ENCODE data around the gene FAM228A. TPM values are rescaled to one million over a fixed set of nuclear protein-coding genes. Genes with fewer than 3 reads are reported as not detected.

The FAM228A gene
- total RNA-seq, 1 donor from 2014 or later, result 0.32 TPM

GRCh38 chr2:24175631-24176187 lies 856 bp downstream of the FAM228A start:
- no peak overlapping the region for H3K4me3 Mint-ChIP-seq (ENCODE audit: unreplicated experiment)
- no peaks in the 10 kb centered on the region for H3K9me3 Mint-ChIP-seq (ENCODE audit: unreplicated experiment)
- H3K36me3 Mint-ChIP-seq (ENCODE audit: unreplicated experiment), result no peaks in the 10 kb centered on the region
- no peak overlapping the region for H3K27ac Mint-ChIP-seq (ENCODE audit: unreplicated experiment)
- no peak for TF ChIP-seq CTCF (IDR thresholded peaks at IDR 0.05)
- no peak for DNase-seq (ENCODE audit: extremely low spot score, unreplicated experiment)
- H3K27me3 Mint-ChIP-seq (ENCODE audit: unreplicated experiment), result no peaks in the 10 kb centered on the region
- no peaks in the 10 kb centered on the region for H3K4me1 Mint-ChIP-seq (ENCODE audit: unreplicated experiment)

- Mint-ChIP-seq H3K27me3 (ENCODE audit: unreplicated experiment) (no peaks in the 10 kb centered on the region), H3K27ac (ENCODE audit: unreplicated experiment) (no peak overlapping the region), H3K4me1 (ENCODE audit: unreplicated experiment) (no peaks in the 10 kb centered on the region), H3K36me3 (ENCODE audit: unreplicated experiment) (no peaks in the 10 kb centered on the region), H3K4me3 (ENCODE audit: unreplicated experiment) (no peak overlapping the region), H3K9me3 (ENCODE audit: unreplicated experiment) (no peaks in the 10 kb centered on the region)
- no peak for DNase-seq (ENCODE audit: extremely low spot score, unreplicated experiment)
- no peak for TF ChIP-seq CTCF (IDR thresholded peaks at IDR 0.05)
Measured at GRCh38 chr2:24176326-24176725, 1.5 kb downstream of the FAM228A start.

- no peak overlapping the region for H3K27ac Mint-ChIP-seq (ENCODE audit: unreplicated experiment)
- DNase-seq (ENCODE audit: extremely low spot score, unreplicated experiment), result no peak
- no peaks in the 10 kb centered on the region for H3K9me3 Mint-ChIP-seq (ENCODE audit: unreplicated experiment)
- no peaks in the 10 kb centered on the region for H3K4me1 Mint-ChIP-seq (ENCODE audit: unreplicated experiment)
- no peaks in the 10 kb centered on the region for H3K36me3 Mint-ChIP-seq (ENCODE audit: unreplicated experiment)
- TF ChIP-seq CTCF (IDR thresholded peaks at IDR 0.05), result no peak
- no peak overlapping the region for H3K4me3 Mint-ChIP-seq (ENCODE audit: unreplicated experiment)
- H3K27me3 Mint-ChIP-seq (ENCODE audit: unreplicated experiment), result no peaks in the 10 kb centered on the region
Measured at GRCh38 chr2:24179683-24180082, 4.8 kb downstream of the FAM228A start.

GRCh38 chr2:24181849-24182248 lies 7.0 kb downstream of the FAM228A start:
- Mint-ChIP-seq H3K27me3 (ENCODE audit: unreplicated experiment) (no peaks in the 10 kb centered on the region), H3K4me1 (ENCODE audit: unreplicated experiment) (no peaks in the 10 kb centered on the region), H3K36me3 (ENCODE audit: unreplicated experiment) (no peaks in the 10 kb centered on the region), H3K9me3 (ENCODE audit: unreplicated experiment) (no peaks in the 10 kb centered on the region), H3K4me3 (ENCODE audit: unreplicated experiment) (no peak overlapping the region), H3K27ac (ENCODE audit: unreplicated experiment) (no peak overlapping the region)
- no peak for DNase-seq (ENCODE audit: extremely low spot score, unreplicated experiment)
- no peak for TF ChIP-seq CTCF (IDR thresholded peaks at IDR 0.05)

GRCh38 chr2:24182507-24182906 lies 7.7 kb downstream of the FAM228A start:
- TF ChIP-seq CTCF (IDR thresholded peaks at IDR 0.05), result no peak
- Mint-ChIP-seq H3K27me3 (ENCODE audit: unreplicated experiment) (no peaks in the 10 kb centered on the region), H3K9me3 (ENCODE audit: unreplicated experiment) (peaks cover 5% of the 10 kb centered on the region), H3K36me3 (ENCODE audit: unreplicated experiment) (peaks cover 3% of the 10 kb centered on the region), H3K27ac (ENCODE audit: unreplicated experiment) (no peak overlapping the region), H3K4me3 (ENCODE audit: unreplicated experiment) (no peak overlapping the region), H3K4me1 (ENCODE audit: unreplicated experiment) (no peaks in the 10 kb centered on the region)
- no peak for DNase-seq (ENCODE audit: extremely low spot score, unreplicated experiment)

Measured in osteocyte (in vitro differentiated cells).